Femur (tissue), 1 donor: ENCODE data around the gene ERF.
"Not testable (repeated sequence)": the region's sequence is repeated elsewhere in the genome, so short reads cannot be mapped to it uniquely, and the experiment has no call there.

Source experiments
- DNase-seq: peaks from one replicate; pipeline ENCODE4 v3.0.0-alpha.2; 2017

Gene ERF

DNA sequence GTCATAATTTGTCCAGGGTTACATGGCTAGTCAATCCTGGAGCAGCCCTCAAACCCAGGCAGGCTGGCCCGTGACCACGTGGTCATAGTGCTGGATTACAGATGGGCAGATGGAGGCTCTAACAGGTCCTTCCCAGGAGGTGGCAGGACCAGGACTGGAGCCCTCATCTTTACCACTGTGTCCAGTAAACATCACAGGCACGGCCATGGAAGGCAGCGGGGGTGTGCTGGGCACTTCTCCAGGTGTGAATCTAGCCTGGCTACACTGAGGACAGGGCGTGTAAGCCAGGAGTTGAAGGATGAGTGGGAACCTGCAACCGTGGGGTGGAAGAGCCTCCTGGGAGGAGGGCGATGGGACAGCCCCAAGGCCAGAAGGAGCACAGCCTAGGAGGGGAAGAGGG, 20.2 kb upstream of the ERF start:
- DNase-seq: no peak

DNA sequence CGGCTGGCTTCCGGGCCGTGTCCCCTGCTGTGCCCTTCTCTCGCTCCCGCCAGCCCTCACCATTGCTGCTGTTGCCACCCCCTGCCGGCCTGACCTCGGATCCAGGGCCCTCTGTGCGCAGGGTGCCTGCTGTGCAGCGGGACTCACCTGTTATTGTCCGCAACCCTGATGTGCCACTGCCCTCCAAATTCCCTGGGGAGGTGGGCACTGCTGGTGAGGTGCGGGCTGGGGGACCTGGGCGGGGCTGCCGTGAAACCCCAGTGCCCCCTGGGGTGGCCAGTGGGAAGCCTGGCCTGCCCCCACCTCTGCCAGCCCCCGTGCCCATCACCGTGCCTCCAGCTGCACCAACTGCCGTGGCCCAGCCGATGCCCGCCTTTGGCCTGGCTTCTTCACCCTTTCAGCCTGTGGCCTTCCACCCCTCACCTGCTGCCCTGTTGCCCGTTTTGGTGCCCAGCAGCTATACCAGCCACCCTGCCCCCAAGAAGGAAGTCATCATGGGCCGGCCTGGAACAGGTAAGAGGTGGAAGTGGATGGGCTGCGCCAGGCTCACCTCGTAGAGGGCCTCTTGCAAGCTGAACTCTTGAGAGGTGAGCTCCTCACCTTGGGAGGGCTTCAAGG, 19.2 kb upstream of the ERF start:
- DNase-seq: no peak

DNA sequence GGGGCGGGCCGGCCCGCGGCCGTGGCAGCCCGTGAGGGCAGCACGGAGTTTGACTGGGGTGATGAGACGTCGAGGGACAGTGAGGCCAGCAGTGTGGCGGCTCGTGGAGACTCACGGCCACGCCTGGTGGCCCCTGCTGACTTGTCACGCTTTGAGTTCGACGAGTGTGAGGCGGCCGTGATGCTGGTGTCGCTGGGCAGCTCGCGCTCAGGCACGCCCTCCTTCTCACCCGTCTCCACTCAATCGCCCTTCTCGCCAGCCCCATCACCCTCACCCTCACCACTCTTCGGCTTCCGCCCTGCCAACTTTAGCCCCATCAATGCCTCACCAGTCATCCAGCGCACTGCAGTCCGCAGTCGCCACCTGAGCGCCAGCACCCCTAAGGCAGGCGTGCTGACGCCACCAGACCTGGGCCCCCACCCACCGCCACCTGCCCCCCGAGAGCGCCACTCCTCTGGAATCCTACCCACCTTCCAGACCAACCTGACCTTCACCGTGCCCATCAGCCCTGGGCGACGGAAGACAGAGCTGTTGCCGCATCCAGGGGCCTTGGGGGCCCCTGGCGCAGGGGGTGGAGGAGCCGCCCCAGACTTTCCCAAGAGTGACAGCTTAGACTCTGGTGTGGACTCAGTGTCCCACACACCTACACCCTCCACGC, 18.6 kb upstream of the ERF start:
- no peak for DNase-seq

DNA sequence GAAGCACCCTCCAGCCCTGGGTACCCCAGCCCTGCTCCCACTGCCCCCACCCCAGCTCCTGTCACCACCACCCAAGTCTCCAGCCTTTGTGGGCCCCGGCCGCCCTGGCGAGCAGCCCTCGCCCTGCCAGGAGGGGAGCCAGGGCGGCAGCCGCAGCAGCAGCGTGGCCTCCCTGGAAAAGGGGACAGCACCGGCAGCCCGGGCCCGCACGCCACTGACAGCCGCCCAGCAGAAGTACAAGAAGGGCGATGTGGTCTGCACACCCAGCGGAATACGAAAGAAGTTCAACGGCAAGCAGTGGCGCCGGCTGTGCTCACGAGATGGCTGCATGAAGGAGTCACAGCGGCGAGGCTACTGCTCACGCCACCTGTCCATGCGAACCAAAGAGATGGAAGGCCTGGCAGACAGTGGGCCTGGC, 18.1 kb upstream of the ERF start:
- DNase-seq: no peak

DNA sequence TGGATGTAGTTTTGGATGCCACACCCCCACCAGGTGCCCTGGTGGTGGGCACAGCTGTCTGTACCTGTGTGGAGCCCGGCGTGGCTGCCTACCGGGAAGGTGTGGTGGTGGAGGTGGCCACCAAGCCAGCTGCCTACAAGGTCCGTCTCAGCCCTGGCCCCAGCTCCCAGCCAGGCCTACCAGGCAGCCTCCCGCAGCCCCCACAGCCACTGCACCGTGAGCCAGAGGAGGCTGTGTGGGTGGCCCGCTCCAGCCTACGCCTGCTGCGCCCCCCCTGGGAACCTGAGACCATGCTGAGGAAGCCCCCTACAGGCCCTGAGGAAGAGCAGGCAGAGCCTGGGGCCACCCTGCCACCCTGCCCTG, 17.6 kb upstream of the ERF start:
- peak; percentile 23 for DNase-seq

DNA sequence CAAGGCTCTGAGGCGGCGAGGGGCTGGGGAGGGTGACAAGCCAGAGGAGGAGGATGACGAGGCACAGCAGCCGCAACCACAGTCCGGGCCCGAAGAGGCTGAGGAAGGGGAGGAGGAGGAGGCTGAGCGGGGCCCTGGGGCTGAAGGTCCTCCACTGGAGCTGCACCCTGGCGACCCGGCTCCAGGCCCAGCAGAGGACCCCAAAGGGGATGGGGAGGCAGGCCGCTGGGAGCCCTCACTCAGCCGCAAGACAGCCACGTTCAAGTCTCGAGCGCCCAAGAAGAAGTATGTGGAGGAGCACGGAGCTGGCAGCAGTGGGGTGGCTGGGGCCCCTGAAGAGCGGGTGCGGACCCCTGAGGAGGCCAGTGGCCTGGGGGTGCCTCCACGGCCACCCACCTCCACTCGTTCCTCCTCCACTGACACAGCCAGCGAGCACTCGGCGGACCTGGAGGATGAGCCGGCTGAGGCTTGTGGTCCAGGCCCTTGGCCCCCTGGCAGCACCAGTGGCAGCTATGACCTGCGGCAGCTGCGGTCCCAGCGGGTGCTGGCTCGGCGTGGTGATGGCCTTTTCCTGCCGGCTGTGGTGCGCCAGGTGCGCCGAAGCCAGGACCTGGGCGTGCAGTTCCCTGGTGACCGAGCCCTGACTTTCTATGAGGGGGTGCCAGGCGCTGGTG, 17.1 kb upstream of the ERF start:
- DNase-seq: peak; percentile 18

DNA sequence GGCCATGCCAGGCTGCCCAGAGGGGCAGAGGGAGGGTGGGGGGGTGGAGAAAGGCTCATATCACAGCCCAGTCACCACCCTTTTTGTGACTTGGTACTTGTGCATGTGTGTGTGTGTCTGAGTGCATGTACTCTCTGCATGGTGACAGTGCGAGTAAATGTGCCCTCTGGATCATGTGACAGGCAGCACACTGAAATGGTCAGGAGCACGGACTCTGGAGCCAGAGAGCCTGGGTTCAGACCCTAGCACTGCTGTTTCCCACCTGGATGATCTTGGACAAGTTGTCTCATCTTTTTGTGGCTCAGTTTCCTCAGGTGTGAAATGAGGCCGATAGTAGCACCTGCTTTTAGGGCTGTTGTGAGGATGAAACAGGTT, 16.1 kb upstream of the ERF start:
- DNase-seq: no peak

DNA sequence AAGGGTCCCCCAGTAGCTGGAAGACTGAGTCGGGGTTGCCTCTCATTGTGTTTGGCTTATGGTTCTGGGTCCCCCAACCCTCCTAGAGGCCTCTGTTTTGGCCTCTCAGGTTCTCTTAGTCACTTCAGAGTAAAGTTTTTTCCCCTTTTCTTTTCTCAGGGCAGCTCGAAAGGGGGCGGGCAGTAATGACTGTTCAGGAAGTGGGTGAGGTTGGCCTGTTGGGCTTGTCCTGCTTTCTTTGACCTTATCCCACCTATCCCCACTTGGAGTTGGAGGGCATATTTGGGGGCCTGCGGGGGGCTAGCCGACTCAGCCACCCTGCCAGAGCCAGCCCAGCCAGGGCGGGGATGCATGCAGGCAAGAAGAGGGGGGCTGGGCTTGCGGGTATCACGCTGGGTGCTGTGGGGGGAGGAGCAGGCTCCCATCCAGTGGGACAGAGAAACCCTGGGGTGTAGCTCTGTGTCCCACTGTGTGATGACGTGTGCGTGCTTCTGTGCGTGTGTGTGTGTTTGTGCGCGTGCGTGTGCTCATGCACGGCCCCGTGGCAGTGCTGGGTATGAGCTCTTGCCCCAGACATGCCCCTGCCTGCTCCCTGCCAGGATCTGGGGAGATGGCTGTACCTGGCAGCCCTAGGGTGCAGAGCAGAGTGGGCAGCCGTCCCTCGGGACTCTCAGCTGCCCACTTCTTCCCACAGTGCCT, 15.6 kb upstream of the ERF start:
- peak; percentile 60 for DNase-seq

DNA sequence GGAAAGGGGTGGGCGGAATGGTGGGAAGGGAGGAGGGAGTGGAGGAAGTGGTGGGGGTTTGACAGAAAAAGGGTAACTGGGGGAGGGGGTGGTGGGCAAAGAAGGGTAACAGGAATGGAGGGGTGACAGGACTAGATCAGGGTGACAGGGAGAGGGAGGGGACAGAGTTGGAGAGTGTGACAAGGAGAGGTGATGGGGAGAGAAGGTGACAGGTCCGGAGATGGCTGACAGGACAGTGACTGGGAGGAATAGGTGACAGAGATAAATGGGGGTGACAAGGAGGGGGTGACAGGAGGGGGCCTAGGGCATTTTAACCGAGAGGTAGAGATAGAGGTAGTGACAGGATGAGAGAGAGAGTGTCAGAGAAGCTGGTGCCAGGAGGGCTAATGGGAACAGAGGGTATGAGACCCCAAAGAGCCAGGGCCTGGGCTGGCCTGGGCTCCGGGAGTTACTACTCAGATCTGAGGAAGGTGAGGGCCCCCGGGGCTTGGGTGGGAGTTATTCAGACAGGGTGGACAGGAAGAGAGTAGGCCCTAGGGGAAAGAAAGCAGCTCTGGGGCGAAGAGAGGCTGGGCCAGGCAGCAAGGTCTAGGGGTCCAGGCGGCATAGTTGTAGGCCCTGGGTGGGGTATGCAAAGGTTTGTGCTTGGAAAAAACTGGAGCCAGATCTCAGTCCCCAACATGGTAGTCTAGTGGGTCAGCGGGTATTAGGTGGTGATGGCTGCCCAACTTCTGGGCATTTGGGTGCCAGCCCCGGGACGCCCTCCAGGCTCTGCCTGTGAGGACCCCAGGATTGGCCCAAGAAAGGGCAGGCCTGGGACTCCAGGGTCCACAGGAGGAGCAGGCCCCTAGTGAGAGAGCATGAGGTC, 14.8 kb upstream of the ERF start:
- DNase-seq: peak; percentile 38

DNA sequence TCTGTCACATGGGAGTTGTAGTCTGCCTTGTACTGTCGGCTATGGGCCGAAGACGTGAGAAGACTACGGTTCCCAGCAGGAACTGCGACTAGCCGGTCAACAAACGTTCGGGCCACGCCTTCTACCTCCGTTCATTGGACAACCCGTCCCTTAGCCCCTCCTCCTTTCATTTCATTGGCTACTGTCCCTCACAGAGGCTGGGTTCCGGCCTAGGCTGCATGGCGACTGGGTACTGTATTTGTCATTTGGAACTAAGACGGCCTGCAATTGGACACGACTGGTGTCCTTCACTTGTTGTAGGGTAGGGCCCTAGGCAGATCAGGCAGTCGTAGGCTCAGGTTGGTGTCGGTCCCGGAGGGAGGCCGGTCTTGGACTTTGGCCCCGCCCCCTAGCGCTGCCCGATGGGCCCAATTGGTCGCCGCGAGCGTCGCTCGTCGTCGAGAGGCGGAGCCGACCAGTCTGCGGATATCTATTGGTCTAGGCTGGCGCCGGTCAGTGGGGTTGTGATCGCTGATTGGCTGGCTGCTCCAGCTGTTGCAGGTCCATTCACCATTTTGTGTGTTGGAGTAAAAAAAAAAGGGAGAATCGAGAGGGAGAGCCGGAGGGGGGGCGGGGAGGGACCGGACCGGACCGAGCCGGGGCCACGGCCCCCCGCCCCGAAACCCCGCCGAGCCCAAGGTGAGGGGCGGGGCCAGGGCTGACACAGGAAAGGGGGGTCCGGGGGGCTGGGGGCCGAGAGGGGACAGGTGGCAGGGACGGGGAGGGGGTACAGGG, 14.0 kb upstream of the ERF start, which contains the start of gene CIC:
CIC (plus strand) TSS at position 549 of the 774 bp plus-strand sequence. CDS start 2,532 bp downstream, outside the sequence.
- peak; percentile 100 for DNase-seq

DNA sequence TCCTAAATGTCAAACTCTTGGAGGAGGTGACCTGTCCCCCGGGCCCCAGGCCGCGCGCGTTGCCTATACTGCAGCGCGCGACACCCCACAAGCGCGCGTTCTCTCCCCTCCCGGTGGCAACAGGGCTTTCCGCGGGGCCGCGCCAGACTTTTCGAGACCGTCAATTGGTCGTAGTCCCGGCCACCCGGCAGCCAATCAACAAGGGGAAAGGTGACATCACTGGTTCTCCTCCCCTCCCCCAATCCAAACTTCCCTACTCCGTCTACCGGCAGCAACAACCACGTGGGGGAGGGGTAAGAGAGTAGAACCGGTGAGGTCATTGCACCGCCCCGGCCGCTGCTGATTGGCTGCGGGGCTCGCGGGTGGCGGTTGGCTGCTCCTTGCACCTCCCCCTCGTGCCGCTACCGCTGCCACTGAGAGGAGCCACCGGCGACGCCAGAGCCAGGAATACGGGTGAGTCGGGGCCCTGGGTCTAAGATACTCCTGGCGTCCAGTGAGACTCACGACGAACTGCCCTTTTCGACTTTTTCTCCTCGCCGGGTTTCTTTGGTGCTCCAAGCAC, 13.3 kb upstream of the ERF start:
- peak; percentile 100 for DNase-seq

DNA sequence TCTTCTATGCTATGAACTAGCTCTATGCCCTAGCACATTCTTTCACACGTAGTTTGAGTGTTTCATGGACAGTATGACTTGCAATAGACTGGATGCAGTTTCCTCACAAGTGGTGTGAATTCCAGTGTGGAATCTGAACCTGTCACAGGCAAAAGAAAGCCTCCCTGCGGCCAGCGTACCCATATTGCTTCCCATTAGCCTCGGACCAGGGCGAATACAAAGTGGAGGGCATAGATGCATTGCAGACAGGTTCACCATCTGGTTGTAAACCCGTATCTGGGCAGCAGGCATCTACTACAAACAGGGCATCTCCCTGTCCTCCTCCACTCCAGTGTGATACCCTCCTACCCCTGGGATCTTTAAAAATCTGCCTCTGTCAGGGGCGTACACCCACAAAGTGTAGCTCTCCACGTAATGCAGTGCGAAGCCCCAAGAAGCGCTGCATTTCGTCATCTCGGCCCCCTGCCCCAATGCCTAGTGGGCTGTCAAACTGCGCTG, 12.8 kb upstream of the ERF start:
- DNase-seq: no peak

DNA sequence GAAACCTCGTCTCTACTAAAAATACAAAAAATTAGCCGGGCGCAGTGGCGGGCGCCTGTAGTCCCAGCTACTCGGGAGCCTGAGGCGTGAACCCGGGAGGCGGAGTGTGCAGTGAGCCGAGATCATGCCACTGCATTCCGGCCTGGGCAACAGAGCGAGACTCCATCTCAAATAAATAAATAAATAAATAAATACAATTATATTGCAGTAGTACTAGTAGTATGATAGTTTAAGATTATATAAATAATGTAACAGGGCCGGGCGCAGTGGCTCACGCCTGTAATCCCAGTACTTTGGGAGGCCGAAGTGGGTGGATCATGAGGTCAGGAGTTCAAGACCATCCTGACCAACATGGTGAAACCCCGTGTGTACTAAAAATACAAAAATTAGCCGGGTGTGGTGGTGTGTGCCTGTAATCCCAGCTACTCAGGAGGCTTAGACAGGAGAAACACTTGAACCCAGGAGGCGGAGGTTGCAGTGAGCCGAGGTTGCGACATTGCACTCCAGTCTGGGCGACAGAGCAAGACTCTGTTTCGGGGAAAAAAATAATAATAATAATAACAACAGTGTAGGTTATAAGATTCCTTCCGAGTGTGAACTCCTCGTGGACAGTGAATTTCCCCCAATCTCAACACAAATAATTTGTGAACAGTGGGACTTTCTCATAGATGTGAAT, 12.1 kb upstream of the ERF start:
- not testable (repeated sequence) for DNase-seq

DNA sequence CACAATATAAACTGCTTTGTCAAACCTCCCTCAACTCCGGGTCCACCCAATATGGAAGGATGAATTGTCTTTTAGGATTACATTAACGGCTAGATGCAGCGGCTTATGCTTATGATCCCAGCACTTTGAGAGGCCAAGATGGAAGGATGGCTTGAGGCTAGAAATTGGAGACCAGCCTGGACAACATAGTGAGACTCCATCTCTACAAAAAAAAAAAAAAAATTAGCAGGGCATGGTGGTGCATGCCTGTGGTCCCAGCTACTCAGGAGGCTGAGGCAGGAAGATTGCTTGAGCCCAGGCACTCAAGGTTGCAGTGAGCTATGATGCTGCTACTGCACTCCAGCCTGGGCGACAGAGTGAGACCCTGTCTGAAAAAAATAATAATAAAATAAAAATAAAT, 11.2 kb upstream of the ERF start:
- DNase-seq: not testable (repeated sequence)

DNA sequence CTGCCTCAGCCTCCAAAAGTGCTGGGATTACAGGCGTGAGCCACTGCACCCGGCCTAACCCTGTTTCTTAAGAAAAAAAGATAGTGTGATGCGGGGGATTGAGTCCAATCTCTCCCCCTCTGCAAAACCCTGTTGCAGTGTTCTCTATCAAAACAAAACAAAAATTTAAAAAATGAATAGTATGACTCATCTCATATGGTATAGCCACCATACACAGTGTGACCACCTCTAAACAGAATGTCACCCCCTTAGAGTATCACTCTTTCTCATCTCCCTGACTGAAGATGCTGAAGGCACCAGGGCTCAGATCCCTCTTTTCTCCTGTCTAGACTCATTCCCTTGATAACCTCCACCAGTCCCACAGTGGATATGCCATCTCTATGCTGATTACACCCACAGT, 6.8 kb upstream of the ERF start:
- DNase-seq: no peak

DNA sequence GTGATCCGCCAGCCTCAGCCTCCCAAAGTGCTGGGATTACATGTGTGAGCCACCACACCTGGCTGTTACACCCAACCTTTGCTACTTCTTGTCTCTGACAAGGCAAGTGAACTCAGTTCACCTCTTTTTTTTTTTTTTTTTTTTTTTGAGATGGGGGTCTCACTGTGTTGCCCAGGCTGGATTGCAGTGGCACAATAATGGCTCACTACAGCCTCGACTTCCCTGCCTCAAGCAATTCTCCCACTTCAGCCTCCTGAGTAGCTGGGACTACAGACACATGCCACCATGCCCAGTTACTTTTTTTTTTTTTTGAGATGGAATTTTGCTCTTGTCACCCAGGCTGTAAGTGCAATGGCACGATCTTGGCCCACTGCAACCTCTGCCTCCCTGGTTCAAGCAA, 2.9 kb upstream of the ERF start:
- DNase-seq: not testable (repeated sequence)

DNA sequence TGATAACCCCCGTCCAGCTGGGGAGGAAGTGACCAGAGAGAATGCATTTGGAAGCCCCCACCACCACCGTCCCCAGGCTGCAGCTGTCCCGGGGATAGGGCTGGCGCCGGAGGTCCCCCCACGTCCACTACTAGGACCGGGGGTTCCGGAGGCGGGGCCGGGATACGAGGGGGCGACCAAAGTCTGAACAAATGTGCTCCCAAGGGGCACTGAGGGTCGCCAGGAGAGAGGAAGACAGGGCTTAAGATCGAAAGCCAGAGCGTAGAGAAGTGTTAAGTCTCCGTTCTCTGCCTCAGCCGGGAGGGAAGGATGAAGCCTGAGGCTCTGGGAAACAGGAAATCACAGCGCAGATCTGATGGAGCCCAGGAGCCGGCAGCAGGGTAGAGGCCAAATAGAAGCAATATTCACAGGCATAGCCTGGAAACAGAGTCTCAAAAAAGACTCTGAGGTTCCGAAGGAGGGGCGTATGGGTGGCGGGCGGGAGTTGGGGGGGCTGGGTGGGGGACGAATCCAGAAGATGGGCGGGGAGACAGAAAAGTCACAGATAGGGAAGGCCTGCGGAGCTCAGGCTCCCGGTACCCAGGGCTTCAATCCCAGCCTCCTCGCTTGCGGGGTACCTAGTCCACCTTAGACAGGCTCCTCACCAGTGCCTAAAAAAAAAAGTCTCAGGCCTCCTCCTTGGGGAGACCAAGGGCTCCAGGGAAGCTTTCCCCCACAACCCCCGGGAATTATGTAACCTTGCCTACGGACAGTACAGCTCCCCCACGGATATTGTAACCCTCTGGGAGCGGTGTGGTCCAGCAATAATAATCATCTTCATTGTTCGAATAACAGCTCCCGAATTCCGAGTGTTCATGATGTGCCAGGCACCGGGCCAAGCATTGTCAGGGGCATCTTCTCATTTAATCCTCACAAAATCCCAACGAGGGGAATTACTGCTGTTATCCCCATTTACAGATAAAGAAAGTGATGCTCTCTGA, 1.1 kb upstream of the ERF start:
- DNase-seq: peak; percentile 85

DNA sequence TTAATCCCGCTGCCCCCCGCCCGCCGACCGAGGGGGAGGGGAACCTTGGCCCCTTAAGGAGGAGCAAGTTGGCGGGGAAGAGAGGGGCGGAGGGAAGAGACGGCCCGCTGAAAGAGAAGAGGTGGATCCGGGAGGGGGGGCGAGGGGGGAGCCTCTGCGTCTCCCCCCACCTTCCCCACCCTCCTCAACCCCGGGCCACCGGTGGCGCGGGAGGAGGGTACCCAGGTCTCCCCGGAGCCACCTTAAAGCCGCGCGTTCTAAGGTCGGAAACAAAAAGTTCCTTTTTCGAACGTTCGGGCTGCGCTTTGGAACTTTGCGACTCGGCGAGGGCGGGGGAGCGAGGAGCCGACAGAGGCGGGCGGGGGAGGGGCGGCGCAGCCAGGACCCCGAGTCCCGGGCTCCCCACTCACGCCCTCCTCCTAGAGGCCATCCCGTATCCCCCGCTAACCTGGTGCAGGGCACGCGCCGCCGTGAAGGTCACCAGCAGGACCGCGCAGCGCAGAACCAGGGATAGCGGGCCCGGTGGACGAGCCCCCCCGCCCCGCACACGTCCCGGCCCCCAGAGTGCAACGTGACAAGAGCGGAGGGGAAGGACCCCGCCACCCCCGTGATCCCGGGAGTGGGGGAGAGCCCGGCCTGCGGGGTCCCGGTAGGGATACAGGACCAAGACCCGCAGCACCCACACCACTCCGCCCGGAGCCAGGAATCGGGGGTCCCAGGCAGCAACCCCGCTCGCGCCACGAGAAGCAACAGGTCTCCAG, 659 bp downstream of the ERF start:
- DNase-seq: peak; percentile 88
